MG63 (cell line): ENCODE measurements around the gene ZBTB20. TPM values are rescaled to one million over a fixed set of nuclear protein-coding genes. Genes with fewer than 3 reads are reported as not detected.

Experiments
- DNase-seq: peaks from one replicate; pipeline ENCODE4 v3.0.0-alpha.2; 2020
- H3K27me3 ChIP-seq: fragments of 250-450 bp; sonication (Bioruptor Pico); 2 replicates; pipeline ENCODE4 v1.5.1; 2020; ENCODE audit warnings: mild to moderate bottlenecking, moderate library complexity
- H3K36me3 ChIP-seq: fragments of 250-450 bp; sonication (Bioruptor Pico); 2 replicates; pipeline ENCODE4 v1.5.1; 2020; ENCODE audit warnings: mild to moderate bottlenecking, moderate library complexity
- H3K4me3 ChIP-seq: fragments of 250-450 bp; sonication (Bioruptor Pico); 2 replicates; pipeline ENCODE4 v1.5.1; 2020; ENCODE audit warnings: mild to moderate bottlenecking, moderate library complexity
- H3K9me3 ChIP-seq: fragments of 250-450 bp; sonication (Bioruptor Pico); 2 replicates; pipeline ENCODE4 v1.5.1; 2020; ENCODE audit warnings: mild to moderate bottlenecking, moderate library complexity
- total RNA-seq: library from RNA; depleted of rRNA; stranded (reverse); fragments of >200 nt; shearing (Covaris generic); gene quantifications from 2 replicates; pipeline ENCODE4 v1.2.3, GENCODE V29; 2014; ENCODE audit warnings: low replicate concordance

ZBTB20 gene
- total RNA-seq, 1 experiment from 2014 or later, result 6.5 TPM

GRCh38 chr3:115074502-115074901 is 72.6 kb downstream of the ZBTB20 start:
- H3K9me3 ChIP-seq, result no peaks in the 10 kb centered on the region; the same call in 1 of the 2 replicates
- DNase-seq, result no peak
- no peak overlapping the region for H3K4me3 ChIP-seq
- no peaks in the 10 kb centered on the region for H3K36me3 ChIP-seq
- no peaks in the 10 kb centered on the region for H3K27me3 ChIP-seq

GRCh38 chr3:115072265-115073021 is 74.6 kb downstream of the ZBTB20 start:
- H3K4me3 ChIP-seq, result no peak overlapping the region
- H3K36me3 ChIP-seq, result no peaks in the 10 kb centered on the region
- H3K27me3 ChIP-seq, result no peaks in the 10 kb centered on the region
- H3K9me3 ChIP-seq, result no peaks in the 10 kb centered on the region; the same call in 1 of the 2 replicates
- no peak for DNase-seq

- DNase-seq, result peak; percentile 36
- peaks cover 2% of the 10 kb centered on the region for H3K9me3 ChIP-seq
- no peaks in the 10 kb centered on the region for H3K36me3 ChIP-seq
- no peaks in the 10 kb centered on the region for H3K27me3 ChIP-seq
- no peak overlapping the region for H3K4me3 ChIP-seq
Measured at GRCh38 chr3:115071601-115072000, 75.5 kb downstream of the ZBTB20 start.

- DNase-seq, result no peak
- Histone ChIP-seq H3K4me3 (no peak overlapping the region), H3K36me3 (no peaks in the 10 kb centered on the region)
Measured at GRCh38 chr3:115071166-115071565, 75.9 kb downstream of the ZBTB20 start.

GRCh38 chr3:115068799-115069198 is 78.3 kb downstream of the ZBTB20 start:
- Histone ChIP-seq H3K4me3 (no peak overlapping the region), H3K9me3 (peaks cover 2% of the 10 kb centered on the region), H3K36me3 (no peaks in the 10 kb centered on the region), H3K27me3 (no peaks in the 10 kb centered on the region)
- no peak for DNase-seq

More at GRCh38 chr3:115071166-115071565, 75.9 kb downstream of the ZBTB20 start:
- Histone ChIP-seq H3K27me3 (no peaks in the 10 kb centered on the region), H3K9me3 (peaks cover 2% of the 10 kb centered on the region)

- no peak for DNase-seq
- Histone ChIP-seq H3K27me3 (no peaks in the 10 kb centered on the region), H3K36me3 (no peaks in the 10 kb centered on the region), H3K9me3 (peaks cover 2% of the 10 kb centered on the region; the same call in 1 of the 2 replicates), H3K4me3 (no peak overlapping the region)
Measured at GRCh38 chr3:115062412-115062956, 84.6 kb downstream of the ZBTB20 start.

GRCh38 chr3:115062009-115062408 is 85.1 kb downstream of the ZBTB20 start:
- H3K27me3 ChIP-seq, result no peaks in the 10 kb centered on the region
- H3K36me3 ChIP-seq, result no peaks in the 10 kb centered on the region
- H3K9me3 ChIP-seq, result no peaks in the 10 kb centered on the region; the same call in 1 of the 2 replicates
- DNase-seq, result peak; percentile 42
- H3K4me3 ChIP-seq, result no peak overlapping the region

- no peaks in the 10 kb centered on the region for H3K9me3 ChIP-seq
- H3K27me3 ChIP-seq, result no peaks in the 10 kb centered on the region
- H3K36me3 ChIP-seq, result no peaks in the 10 kb centered on the region
- H3K4me3 ChIP-seq, result no peak overlapping the region
- no peak for DNase-seq
Measured at GRCh38 chr3:115052906-115053305, 94.2 kb downstream of the ZBTB20 start.

GRCh38 chr3:115042351-115042750 is 104.7 kb downstream of the ZBTB20 start:
- Histone ChIP-seq H3K9me3 (no peaks in the 10 kb centered on the region), H3K36me3 (no peaks in the 10 kb centered on the region), H3K27me3 (no peaks in the 10 kb centered on the region), H3K4me3 (no peak overlapping the region)
- DNase-seq, result no peak

- Histone ChIP-seq H3K4me3 (no peak overlapping the region), H3K9me3 (no peaks in the 10 kb centered on the region), H3K27me3 (no peaks in the 10 kb centered on the region), H3K36me3 (no peaks in the 10 kb centered on the region)
- DNase-seq, result peak; percentile 19
Measured at GRCh38 chr3:115040673-115041286, 106.3 kb downstream of the ZBTB20 start.

GRCh38 chr3:115040246-115040645 is 106.8 kb downstream of the ZBTB20 start:
- DNase-seq, result no peak
- no peaks in the 10 kb centered on the region for H3K27me3 ChIP-seq
- no peaks in the 10 kb centered on the region for H3K36me3 ChIP-seq
- no peaks in the 10 kb centered on the region; the same call in 1 of the 2 replicates for H3K9me3 ChIP-seq
- no peak overlapping the region for H3K4me3 ChIP-seq

- peaks cover 8% of the 10 kb centered on the region for H3K9me3 ChIP-seq
- DNase-seq, result no peak
- H3K4me3 ChIP-seq, result no peak overlapping the region
- H3K27me3 ChIP-seq, result no peaks in the 10 kb centered on the region
- no peaks in the 10 kb centered on the region for H3K36me3 ChIP-seq
Measured at GRCh38 chr3:115038817-115039216, 108.3 kb downstream of the ZBTB20 start.

- Histone ChIP-seq H3K36me3 (no peaks in the 10 kb centered on the region), H3K4me3 (no peak overlapping the region), H3K27me3 (no peaks in the 10 kb centered on the region), H3K9me3 (no peaks in the 10 kb centered on the region)
- DNase-seq, result no peak
Measured at GRCh38 chr3:115022835-115023398, 124.2 kb downstream of the ZBTB20 start.

GRCh38 chr3:115022199-115022598 is 124.9 kb downstream of the ZBTB20 start:
- no peaks in the 10 kb centered on the region for H3K9me3 ChIP-seq
- no peaks in the 10 kb centered on the region for H3K27me3 ChIP-seq
- no peak for DNase-seq
- no peaks in the 10 kb centered on the region for H3K36me3 ChIP-seq
- H3K4me3 ChIP-seq, result no peak overlapping the region

GRCh38 chr3:115021061-115021460 is 126.0 kb downstream of the ZBTB20 start:
- DNase-seq, result no peak
- Histone ChIP-seq H3K4me3 (no peak overlapping the region), H3K27me3 (no peaks in the 10 kb centered on the region), H3K36me3 (no peaks in the 10 kb centered on the region), H3K9me3 (no peaks in the 10 kb centered on the region)

- Histone ChIP-seq H3K4me3 (no peak overlapping the region), H3K36me3 (no peaks in the 10 kb centered on the region), H3K9me3 (no peaks in the 10 kb centered on the region), H3K27me3 (no peaks in the 10 kb centered on the region)
- no peak for DNase-seq
Measured at GRCh38 chr3:115019900-115020299, 127.2 kb downstream of the ZBTB20 start.

GRCh38 chr3:115018694-115019093 is 128.4 kb downstream of the ZBTB20 start:
- Histone ChIP-seq H3K27me3 (no peaks in the 10 kb centered on the region), H3K36me3 (no peaks in the 10 kb centered on the region), H3K4me3 (no peak overlapping the region), H3K9me3 (no peaks in the 10 kb centered on the region)
- DNase-seq, result no peak
